ENCODE measurements around the gene DGKG.

DNA sequence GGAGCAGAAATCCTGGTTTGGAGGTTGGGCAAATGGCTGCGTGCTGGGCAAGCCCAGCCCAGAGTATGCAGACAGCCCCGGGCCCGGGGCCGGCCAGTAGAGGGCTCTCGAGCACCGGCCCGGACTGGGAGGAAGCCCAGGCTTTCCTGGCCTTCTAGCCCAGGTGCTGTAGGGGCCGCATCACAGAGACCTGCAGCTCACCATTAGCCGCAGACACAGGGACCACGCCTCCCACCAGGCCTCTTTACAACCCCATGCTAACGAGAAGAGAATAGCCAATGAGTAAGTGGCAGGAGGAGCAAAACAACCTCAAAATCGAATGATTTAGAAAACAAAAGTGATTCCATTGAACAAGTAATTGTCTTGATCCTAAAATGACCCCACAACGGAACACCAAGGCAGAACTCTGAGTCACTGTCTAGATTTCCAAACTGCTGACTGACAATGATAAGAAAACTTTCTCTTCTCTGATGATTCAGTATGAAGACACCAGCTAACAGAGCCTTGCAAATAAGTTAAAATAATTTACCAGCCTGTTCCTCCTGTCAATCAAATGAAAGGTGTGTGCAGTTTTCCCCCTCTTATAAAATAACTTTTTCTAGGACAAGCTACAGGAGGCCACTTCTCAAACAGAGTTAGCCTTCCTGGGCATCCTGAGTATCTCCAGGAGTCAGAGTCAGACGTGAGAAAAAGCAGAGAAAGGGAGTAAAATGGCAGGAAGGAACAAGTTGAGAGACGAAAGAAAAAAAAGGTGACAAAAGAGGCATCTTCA lies 102.2 kb downstream of the DGKG start:
- no peak for TF ChIP-seq POLR2A (IDR thresholded peaks at IDR 0.05)
- TF ChIP-seq, protein P1, sequence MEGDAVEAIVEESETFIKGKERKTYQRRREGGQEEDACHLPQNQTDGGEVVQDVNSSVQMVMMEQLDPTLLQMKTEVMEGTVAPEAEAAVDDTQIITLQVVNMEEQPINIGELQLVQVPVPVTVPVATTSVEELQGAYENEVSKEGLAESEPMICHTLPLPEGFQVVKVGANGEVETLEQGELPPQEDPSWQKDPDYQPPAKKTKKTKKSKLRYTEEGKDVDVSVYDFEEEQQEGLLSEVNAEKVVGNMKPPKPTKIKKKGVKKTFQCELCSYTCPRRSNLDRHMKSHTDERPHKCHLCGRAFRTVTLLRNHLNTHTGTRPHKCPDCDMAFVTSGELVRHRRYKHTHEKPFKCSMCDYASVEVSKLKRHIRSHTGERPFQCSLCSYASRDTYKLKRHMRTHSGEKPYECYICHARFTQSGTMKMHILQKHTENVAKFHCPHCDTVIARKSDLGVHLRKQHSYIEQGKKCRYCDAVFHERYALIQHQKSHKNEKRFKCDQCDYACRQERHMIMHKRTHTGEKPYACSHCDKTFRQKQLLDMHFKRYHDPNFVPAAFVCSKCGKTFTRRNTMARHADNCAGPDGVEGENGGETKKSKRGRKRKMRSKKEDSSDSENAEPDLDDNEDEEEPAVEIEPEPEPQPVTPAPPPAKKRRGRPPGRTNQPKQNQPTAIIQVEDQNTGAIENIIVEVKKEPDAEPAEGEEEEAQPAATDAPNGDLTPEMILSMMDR (IDR thresholded peaks at IDR 0.05), result no peak

All from lower leg skin (tissue), 3 donors.